HG02852 (cell line): Measurements from ENCODE around the gene DMXL1.
"Not testable (repeated sequence)": the region's sequence is repeated elsewhere in the genome, so short reads cannot be mapped to it uniquely, and the experiment has no call there.

ENCODE experiments used
- ATAC-seq: cut with Tn5 transposase; IDR thresholded peaks from one replicate; pipeline ENCODE4 v1.9.1; 2021; ENCODE audit warnings: mild to moderate bottlenecking, moderate library complexity; ENCODE audit not compliant: unreplicated experiment

DMXL1 gene

DNA sequence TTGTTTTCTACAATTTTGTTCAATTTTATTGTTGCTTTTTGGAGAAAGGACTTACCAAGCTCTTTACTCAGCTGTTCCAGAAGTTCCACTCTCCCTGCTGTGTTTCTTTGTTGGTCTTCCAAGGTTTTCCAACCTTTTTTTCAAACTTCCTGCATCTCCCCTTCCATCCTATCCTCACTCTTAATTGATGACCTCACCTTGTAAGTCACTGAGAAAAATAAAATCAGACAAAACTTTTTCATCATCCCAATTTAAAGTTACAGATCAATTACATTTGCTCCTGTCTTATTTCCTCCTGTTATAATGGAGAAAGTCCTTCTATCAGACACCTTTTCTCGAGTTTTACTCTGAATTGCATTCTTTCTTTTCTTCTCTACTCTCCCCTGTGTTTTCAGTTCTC, 121.1 kb downstream of the DMXL1 start:
- no peak for ATAC-seq

DNA sequence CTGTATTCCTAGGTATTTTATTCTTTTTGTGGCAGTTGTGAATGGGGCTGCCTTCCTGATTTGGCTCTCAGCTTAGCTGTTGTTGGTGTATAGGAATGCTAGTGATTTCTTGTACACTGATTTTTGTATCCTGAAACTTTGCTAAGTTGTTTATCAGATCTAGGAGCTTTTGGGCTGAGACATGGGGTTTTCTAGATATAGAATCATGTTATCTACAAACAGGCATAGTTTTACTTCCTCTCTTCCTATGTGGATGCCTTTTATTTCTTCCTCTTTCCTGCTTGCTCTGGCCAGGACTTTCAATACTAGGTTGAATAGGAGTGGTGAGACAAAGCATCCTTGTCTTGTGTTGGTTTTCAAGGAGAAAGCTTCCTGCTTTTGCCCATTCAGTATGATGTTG, 129.9 kb downstream of the DMXL1 start:
- no peak for ATAC-seq

DNA sequence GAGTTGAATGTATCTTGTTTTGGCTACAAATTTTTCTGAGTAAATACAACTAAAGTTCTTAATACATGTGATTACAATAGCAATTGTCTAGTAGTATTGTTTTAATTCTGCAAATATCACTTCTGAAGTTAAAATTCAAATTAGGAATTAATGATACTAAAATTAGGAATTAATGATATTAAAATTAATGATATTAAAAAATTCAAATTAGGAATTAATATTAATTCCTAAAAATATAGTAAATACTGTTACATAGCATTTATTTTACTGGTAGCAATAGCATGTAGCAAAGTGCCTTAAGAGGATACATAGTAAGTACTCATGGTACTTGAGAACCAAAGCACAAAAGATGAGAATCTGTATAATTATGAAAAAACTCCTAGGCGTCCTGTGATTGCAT, 136.2 kb downstream of the DMXL1 start:
- ATAC-seq, result no peak

DNA sequence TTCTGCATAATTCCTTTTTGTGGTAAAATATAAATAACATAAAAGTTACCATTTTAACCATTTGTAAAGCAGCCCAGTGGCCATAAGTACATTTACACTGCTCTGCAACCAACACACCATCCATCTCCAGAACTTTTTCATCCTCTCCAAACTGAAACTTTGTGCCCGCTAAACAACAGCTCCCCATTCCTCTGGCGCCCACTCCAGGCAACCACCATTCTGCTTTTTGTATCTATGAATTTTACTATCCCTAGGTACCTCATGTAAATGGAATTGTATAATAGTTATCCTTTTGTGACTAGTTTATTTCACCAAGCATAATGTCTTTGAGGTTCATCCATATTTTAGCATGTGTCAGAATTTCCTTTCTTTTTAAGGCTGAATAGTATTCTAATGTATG, 141.1 kb downstream of the DMXL1 start:
- no peak for ATAC-seq

DNA sequence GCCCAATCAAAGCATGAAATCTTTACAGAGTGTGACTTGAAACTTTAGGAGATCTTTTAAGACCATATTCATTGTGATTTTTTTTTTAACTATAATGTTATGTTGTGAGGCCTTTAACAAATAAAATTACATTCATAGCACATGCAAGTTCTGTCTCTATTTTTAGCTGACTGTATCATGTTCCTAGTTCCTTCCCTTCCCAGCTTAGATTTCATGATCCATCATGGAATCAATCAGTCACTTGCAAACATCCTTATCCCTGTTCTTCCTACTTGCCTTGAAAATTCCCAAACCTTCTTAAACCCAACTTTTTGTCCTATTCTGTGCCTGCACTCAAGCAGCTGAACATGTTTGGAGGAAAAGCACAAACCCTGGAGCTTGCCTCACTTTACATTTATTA, 141.8 kb downstream of the DMXL1 start:
- ATAC-seq, result no peak

DNA sequence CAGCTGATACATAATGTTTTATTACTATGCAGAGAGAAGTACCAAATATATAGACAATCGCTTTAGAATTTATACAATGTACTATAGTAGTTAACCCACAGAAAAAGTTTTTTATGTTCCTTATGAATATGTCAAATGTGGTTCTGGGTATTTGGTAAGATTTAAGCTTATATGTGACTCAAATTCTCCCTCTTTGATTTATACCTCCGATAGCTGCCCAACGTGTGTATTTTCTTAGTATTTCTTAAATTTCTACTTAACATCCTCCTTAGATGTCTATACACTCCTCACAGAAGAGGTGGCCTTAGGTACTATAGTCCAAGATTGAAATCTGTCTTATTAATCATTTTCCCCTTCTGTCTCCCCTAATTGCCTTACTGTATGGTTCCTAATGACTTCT, 146.3 kb downstream of the DMXL1 start:
- no peak for ATAC-seq

DNA sequence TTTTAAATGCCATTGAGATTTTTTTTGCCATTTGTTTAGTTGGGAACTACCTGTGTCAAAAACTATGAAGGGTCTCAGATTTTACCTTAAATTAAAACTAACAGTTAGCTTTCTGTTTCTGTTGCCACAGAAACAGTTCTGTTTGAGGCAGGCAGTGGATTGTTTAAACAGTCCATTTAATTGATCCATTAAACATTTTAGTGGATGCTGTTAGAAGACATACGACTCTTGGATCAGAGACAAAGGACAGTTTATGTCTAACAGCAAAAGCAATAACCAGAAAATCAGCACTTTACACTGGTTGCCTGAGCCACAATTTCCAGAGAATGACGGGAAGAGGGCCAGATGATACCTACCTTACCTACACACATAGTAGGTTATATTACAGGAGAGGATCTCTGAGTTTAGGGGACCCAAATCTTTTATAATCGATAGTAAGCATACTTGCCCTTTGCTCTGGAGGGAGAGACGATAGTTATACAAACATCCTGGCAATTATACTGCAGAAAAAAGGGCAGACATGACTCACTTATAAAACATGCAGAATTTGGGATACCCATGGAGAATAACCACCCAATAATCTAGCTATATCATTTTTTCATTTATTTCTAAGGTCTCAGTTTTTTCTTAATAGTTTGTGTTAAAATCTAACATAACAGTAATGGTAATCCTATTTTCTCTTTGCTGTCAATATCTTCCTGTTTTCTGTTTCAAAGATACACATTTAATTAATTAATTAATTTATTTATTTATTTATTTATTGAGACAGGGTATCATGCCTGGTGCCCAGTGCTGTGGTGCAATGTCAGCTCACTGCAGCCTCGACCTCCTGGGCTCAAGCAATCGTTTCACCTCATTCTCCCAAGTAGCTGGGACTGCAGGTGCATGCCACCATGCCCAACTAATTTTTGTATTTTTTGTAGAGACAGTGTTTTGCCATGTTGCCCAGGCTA, 148.2 kb downstream of the DMXL1 start:
- ATAC-seq, result no peak

DNA sequence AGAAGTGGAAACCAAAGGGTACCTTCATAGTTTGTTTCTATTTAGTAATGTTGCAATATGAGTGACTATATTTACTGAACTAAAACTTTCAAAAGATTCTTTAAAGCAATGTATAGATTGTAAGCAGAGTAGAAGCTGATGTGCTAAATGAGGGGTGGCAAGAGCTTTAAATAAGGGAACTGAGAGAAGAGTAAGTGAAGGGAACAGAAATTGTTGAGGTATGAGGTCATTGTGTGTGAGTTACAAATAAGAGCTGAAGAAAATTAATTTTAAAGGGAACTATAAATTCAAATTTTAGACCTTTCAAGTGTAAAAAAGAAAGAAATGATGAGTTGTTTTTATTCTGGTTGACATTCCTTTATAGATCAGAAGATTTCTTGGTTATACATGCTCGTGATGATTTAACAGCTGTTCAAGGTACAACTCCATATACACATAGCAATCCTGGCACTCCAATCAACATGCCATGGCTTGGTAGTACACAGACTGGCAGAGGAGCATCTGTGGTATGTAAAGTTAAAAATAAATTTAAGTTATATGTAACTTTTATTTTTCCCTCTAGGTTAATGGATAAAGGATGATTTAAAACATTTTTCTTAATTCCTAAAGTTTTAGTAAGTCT, 149.8 kb downstream of the DMXL1 start:
- ATAC-seq, result peak; percentile 99

DNA sequence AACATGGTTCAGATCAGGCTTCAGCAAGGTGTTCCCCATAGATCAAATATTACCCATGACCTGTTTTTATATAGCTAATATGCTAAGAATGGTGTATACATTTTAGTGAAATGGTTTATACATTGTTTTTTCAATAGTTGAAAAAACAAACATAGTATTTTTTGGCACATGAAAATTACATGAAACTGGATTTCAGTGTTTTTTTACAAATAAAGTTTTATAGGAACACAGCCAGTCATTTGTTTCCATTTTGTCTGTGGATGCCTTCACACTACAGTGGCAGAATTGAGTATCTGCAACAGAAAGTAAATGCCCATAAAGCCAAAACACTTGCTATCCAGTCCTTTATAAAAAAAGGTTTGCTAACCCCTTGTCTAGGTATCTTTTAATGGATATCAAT, 150.4 kb downstream of the DMXL1 start:
- ATAC-seq, result no peak

DNA sequence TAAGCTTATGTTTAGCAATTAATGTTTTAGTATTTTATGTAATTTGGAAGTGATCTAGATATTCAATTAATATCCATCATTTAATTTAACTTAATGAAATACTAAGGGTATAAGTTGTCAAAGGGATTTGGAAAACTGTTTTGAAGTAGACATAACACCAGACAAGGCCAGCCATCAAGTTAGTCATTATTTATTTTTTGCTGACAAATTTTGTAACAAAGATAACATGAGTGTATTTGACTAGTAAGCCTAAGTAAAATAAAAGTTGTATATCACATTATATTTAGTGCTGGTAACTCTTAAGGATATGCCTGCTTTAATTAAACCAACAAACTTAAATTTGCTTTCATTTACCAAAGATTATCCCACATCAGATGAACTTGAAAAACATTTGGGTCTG, 159.1 kb downstream of the DMXL1 start:
- ATAC-seq, result no peak

DNA sequence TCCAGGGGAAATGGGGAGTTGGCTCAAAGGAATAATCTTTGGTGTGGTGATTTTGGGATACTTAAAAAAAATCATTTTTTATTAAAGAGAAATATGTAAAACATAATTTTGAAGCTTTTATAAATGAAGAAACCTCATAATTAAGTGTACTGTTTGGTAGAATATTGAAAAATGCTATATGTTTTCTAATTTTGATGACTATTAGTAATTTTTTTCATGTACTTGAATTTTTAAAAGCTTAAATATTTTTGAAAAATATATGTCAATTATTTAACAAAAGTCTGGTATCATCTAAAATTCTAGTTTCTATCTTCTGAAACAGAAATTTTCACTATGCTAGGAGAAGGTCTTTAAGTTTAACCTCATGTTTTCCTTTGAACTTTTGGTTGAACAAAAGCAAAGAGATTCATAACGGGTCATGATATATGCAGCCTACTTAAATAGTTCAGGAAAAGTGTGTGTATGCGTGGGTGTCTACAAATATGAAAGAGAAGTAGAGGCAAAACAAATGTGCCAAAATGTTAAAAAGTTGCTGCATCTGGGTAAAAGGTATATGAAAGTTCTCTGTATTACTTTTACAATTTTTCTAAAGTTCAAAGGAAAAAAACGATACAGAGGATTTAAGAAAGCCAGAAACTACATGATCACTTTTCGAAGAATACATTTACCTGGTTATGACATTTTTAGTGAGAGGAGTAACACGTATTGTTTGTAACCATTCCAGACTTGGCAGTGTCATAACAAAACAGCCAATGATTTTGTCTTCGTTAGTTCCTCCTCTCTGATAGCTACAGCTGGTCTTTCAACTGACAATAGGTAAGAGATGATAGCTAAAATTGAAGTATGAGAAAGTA, 167.6 kb downstream of the DMXL1 start:
- no peak for ATAC-seq

DNA sequence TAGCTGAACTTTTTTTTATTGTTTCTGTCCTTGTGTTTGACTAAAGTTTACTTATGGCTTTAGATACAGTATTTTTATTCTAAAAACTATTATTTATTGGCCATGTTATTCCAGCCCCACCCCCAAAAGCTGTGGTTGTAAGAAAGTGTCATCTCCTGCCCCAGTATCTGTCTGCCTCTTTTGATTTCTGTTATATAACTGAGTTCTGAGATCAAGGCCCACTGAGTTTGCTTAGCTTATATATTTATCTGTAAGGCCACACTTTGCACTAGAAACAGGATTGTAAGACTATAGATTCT, 168.2 kb downstream of the DMXL1 start:
- ATAC-seq, result no peak

DNA sequence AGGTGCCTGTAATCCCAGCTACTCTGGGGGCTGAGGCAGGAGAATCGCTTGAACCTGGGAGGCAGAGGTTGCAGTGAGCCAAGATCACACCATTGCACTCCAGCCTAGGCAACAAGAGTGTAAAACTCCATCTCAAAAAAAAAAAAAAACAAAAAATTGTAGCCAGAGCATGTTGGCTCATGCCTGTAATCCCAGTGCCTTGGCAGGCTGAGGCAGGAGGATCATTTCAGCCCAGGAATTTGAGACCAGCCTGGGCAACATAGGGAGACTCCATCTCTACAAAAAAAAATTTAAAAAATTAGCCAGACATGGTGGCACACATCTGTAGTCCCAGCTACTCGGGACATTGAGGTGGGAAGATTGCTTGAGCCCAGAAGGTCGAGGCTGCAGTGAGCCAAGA, 168.9 kb downstream of the DMXL1 start:
- ATAC-seq, result not testable (repeated sequence)

DNA sequence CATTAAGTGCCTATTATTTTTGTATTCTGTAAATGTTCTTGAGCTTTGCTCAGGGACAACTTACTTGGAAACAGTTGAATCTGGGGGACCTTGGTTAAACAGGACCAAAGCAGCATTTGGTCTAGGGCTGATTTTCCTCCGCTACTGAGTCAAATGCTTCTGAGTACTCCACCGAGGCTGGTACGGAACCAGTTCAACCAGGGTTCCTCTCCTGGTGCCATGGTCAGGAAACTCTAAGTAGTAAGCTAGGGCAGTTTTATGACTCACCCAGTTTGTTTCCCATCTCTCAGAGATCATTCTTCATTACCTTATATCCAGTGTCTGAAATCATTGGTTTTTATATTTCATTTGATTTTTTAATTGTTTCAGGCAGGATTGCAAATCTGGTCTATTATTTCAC, 173.0 kb downstream of the DMXL1 start:
- no peak for ATAC-seq

DNA sequence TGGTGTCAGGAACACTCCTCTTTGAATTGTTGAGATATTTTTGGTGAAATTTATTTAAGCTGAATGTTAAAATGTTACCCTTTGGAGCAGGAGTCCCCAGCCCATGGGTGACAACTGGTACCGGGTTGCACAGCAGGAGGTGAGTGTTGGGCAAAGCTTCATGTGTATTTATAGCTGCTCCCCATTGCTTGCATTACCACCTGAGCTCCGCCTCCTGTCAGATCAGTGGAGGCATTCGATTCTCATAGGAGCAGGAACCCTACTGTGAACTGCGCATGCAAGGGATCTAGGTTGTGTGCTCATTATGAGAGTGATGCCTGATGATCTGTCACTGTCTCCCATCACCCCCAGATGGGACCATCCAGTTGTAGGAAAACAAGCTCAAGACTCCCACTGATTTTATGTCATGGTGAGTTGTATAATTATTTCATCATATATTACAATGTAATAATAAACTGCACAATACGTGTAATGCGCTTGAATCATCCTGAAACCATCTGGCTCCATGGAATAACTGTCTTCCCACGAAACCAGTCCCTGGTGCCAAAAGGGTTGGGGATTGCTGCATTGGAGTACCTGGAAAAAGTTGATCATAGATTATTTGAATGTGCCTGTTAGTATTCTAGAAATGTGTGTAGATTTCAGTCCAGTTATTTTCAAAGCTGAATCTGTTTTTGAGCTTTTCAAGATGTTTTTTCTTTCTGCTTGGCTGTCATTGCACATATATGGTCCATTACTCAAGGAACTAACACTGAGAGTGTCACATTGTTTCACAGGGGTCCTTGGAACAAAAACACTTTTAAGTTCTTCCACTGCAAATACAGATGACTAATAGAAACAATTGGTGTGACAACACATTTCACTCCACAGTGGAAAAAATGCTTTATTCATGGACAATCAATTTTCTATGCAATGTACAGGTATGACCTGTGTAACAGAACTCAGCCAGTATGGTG, 180.3 kb downstream of the DMXL1 start:
- no peak for ATAC-seq

DNA sequence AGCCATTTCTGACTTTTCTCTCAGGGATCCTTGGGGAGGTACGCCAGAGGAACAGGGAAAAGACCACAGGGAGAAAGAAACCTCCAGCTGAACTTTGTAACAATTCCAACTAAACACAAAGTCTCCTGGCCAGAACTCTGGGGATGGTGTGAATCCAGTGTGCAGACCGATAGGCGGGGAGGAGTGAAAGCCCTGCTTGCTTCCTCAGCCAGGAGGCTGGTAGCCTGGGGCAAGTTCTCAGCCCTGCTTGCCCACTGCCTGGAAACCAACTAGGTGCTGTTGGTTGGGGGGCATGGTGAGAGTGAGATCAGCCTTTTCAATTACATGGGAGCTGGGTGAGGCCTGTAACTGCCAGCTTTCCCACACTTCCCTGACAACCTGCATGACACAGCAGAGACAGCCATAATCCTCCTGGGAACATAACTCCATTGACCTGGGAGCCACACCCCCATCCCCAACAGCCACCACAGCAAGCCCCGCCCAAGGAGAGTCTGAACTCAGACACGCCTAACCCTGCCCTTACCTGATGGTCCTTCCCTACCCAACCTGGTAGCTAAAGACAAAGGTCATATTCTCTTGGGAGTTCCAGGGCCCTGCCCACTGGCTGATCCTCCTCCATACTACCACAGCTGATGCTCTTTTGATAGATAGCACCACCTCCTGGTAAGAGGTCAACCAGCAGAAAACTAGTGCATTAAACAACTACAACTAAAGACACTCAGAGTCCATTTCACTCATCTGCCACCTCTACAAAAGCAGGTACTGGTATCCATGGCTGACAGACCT, 184.9 kb downstream of the DMXL1 start:
- no peak for ATAC-seq

DNA sequence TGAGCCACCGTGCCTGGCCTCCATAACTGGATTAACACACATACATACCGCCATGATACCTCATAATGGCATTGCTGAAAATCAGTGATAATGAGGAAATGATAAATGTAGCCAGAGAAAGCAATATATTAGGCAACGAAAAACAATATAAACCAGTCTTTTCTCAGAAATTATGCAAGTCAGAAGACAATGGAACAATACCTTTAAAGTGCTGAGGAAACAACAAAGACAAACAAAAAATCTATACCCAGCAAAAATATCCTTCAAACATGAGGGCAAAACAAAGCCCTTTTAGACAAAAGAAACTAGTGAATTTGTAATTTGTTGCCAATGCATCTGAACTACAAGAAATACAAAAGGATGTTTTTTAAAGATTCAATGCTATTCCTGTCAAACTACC, 186.7 kb downstream of the DMXL1 start:
- ATAC-seq, result no peak

DNA sequence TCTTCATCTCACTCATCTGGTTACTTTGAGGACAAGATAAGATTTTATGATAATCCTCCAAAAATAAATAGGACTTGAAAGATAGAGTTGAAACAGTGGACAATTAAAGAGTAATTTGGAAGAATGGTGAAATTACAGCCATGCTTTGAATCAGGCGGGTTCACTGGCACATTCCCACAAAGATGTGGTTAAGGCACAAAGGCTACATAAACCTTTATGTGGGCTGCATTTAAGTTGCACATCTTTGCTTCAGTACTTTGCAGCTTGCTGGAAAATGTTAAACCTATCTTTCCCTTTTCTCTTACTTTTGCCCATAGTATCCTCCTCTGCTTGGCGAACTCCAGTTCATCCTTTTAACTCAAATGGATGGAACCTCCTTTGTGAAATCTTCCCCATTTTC, 192.8 kb downstream of the DMXL1 start:
- no peak for ATAC-seq

DNA sequence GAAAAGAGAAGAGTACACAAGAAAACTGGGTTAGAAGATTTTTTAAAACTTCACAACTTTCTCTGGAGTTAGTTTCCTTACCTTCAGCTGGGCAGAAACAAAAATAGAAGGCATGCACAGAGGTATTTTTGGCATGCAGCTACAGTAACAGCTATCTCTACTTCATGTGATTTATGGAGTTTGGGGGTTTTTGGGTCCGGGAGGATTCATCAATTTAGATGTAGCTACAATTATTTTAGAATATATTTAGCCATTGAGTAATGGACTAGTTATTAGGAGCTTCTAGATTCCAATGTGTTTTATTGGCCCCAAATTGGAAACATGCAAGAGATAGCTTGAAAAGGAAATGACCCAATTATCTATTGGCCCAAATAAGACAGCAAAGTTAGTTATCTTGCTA, 193.3 kb downstream of the DMXL1 start:
- no peak for ATAC-seq

DNA sequence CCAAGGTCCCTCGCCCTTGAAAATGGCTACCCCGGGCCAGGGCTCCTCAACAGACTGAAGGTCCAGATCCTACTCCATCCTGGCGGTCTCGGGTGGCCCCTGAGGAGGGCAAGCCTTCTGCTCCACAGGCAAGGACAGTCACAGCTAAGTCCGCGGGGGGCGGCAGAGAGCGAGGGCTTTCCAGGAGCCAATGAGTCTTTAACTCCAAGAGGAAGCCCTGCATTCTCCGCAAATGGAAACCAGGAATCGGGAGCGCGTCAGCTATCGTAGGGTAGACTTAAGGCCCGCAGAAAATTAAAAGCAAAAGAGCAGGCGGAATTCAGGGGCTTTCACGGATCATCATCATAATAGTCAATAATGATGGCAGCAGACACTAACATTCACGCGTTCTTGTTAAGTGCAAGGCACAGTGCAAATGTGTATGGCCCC, 197.1 kb downstream of the DMXL1 start:
- ATAC-seq, result peak; percentile 78
